HG03575 (cell line): ENCODE data around the gene SVBP.
"Not testable (repeated sequence)": the region's sequence is repeated elsewhere in the genome, so short reads cannot be mapped to it uniquely, and the experiment has no call there.

Experiments used
- ATAC-seq: cut with Tn5 transposase; IDR thresholded peaks from one replicate; pipeline ENCODE4 v1.9.1; 2021; ENCODE audit not compliant: unreplicated experiment, insufficient number of reproducible peaks, low FRiP score; ENCODE audit errors: extremely low read depth

Gene SVBP, protein sequence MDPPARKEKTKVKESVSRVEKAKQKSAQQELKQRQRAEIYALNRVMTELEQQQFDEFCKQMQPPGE

DNA sequence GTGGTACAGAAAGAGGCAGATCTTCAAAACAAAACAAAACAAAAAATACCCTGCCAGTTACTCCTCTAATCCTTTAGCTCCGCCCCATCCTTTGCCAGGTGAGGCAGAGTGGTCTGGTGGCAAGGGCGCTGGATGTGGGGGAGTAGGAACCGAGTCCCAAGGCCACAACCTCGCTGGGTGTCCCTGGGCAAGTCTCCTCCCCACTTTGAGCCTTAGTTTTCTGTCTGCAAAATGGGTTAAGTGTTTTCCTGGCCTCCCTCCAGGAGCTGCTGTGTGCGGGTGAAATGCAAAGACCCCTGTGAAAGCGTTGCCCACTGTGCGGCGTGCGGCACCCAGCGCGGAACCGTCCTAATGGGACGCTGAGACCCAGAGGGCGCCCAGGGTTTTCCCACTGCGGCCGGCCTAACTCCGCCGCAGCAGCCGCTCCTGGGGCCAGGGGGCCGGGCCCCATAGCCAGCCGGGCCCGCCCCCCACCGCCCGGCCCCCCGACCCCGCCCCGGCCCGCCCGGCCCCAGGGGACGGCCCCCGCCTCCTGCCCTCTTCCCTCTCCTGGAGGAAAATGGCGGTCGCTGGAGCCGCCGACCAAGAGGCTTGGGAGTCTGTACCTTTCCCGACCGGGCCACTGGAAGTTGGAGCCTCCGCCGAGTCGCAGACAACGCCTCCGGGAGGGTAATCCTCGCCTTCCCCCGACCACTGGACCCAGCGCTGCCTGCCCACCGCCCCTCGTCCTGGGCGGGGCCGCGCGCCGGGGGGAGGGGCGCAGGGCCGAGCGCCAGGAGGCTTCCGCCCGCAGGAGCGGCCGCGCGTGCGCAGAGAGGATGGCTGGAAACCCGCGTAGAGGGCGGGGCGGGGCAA is at the start of gene SVBP, which contains the start of gene ERMAP:
Gene SVBP, minus strand, starts transcription at position 813 of the 855 bp plus-strand sequence. CDS start 853 bp downstream, outside the sequence.
Gene ERMAP, plus strand, starts transcription at position 538 of the 855 bp plus-strand sequence. CDS start 13,327 bp downstream, outside the sequence.
- ATAC-seq: no peak

GRCh38 chr1:42866549-42866948 is 49.4 kb upstream of the SVBP start:
- no peak for ATAC-seq

DNA sequence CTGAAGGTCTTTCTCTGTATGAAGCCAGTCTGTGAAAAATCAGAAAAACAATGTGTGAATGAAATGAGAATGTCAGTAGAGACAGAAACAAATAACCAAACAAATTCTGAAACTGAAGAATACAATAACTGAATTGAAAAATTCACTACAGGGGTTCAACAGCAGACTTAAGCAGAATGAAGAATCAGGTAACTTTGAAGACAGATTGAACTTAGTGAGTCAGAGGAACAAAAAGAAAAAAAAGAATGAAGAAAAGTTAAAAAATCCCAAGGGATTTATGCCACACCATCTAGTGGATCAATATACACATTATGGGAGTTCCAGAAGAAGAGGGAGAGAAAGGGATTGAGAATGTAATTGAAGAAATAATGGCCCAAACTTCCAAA is 43.8 kb upstream of the SVBP start:
- ATAC-seq: no peak

GRCh38 chr1:42860339-42861013 is 43.3 kb upstream of the SVBP start:
- ATAC-seq: no peak

GRCh38 chr1:42859366-42859765 is 42.2 kb upstream of the SVBP start:
- ATAC-seq: not testable (repeated sequence)

GRCh38 chr1:42856554-42856953 is 39.4 kb upstream of the SVBP start:
- not testable (repeated sequence) for ATAC-seq

GRCh38 chr1:42853116-42853884 is 36.1 kb upstream of the SVBP start:
- no peak for ATAC-seq

- no peak for ATAC-seq
Observed at GRCh38 chr1:42852608-42852980, 35.4 kb upstream of the SVBP start.

- no peak for ATAC-seq
Observed at GRCh38 chr1:42851960-42852607, 34.9 kb upstream of the SVBP start.

- no peak for ATAC-seq
Observed at GRCh38 chr1:42851420-42851819, 34.2 kb upstream of the SVBP start.

- ATAC-seq: no peak
Observed at GRCh38 chr1:42849944-42850343, 32.7 kb upstream of the SVBP start.

DNA sequence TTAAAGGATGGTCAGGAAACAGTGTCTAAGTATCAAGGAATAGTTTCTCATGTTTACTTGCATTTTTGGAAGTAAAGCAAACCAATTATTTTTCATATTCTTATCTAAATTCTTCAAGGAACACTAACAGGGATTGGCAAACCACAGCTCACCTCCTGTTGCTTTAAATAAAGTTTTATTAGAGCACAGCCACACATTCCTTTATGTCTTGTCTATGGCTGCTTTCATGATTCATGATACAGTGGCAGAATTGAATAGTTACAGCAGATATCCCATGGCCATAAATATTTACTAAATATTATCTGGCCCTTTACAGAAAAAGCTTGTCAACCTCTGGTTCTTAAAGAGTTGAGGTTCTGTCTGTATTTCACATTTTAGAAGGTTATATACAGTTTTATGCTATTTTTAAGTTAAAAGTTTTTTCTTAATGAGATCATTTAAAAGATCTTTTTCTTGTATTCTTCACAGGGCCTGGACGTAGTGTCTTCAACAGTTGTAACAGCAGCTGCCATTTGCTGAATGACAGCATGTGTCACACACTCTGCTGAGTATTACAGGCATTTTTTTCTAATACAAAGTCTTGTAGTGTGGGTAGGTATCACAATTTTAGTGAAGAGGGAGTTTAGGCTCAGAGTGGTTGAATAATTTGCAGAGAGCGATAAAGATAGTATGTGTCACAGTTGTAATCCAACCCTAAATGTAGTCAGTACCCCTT is 31.8 kb upstream of the SVBP start:
- no peak for ATAC-seq

DNA sequence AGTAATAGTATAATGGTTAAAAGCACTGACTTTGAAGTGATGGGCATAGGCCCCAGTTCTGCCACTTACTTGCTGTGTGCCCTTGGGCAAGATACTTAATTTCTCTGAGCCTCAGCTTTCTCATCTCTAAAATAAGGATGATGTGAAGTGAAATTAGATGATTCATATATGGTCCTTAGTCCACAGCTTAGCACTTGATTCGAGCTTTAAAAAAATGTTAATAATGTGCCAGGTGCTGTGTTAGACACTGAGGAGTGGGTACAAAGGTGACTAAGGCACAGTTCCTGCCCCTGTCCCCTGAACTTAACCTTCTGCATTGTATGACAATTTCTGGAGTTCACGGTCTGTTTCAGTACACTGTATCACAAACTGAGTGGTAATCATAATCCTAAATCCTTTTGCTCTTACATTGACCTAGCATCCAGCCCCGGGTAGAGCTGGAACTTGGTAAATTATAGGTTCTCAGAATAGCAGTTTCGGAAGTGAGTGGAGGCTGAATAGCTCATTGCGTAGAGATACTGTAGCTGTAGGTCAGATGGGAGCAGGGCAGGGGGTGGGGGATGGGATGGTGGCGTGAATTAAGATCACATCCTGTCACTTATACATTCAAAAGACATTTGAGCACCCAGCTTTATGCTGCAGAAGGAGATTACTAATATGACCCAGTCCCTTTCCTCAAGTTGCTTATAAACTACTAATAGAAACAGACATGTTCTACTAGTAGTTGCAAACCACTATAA is 30.7 kb upstream of the SVBP start:
- ATAC-seq: no peak

DNA sequence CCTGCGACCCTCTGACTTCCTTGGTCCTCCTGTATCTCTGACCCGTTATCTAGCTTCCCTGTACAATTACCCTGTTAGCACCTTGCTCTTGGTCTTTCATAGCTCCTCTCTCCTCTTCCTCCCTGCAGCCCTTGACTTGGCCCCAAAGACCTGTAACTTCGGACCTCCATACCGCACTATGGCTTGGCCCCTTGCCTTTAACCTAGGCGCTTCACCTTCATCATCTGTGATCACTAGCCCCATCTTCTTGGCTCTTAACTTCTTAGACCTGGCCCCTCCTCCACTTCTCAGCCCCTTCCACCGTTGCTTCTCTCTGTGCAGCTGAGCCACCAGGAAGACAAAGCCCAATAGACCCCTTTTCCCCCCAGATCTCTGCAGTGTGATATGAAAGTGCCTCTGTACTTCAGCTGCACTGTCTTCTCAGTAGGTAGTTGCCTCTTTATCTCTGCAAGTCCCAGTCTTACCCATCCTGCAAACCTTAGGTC is 30.0 kb upstream of the SVBP start:
- ATAC-seq: no peak

DNA sequence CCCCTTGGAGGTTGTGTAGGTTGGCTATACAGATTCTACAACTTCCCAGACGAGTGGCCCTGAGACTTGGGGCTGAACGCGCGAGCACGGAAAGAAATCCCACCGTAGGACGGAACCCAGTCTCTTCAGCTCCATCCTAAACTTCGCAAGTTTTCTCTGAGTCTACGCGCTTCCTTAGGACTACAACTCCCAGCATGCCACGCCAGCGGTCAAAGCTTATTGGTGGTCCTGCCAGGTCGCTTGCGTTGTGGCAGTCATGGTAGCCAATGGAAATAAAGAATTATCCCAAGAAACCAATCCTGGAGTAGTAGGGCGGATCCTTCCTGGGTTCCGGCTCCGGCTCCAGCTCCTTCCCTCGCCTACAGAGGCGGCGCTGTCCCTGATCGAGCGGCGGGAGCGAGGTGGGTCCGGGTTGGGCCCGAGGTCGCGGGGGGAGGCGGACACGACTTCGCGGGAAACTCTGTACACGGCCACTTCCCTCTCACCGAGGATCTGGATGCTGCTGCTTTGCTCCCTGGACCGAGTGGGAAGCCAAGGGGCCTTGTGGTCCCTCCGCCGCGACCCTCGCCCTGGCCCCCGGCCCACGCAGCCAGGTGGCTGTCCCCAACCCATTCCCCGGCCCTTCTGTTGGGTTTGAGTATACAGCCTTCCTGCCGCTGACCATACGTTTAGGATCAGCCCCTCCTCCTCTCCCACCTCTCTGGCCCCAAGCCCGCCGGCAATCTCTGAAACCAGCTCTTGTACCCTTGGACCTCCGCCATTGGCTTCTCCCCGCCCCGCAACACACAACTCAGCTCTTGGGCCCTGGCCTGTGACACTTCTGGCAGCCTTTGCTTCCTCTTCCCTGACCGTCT is 29.3 kb upstream of the SVBP start, which contains the start of gene ZNF691:
Gene ZNF691, plus strand, starts transcription at position 357 of the 854 bp plus-strand sequence. CDS start 3,046 bp downstream, outside the sequence.
- ATAC-seq: peak; percentile 62

GRCh38 chr1:42845866-42846256 is 28.7 kb upstream of the SVBP start:
- no peak for ATAC-seq

DNA sequence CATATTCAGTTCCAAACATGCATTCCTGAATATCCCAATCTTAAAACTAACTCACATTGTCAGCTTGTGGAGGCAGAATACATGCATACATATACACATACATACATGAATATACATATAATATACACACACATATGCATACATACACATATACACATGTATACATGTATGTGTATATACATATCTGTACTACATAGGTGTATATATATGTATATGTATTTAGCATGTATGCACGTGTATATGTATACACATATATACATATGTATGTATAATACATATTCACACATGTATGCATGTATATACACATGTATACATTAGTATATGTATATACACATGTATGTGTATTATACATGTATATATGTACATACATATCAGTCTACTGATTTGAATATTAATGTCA is 28.0 kb upstream of the SVBP start:
- no peak for ATAC-seq
